Urinary bladder (tissue), 4 donors: ENCODE results near the gene C13orf46. TPM values are rescaled to one million over a fixed set of nuclear protein-coding genes. Genes with fewer than 3 reads are reported as not detected.

Experiments used
- DNase-seq: peaks from one replicate; pipeline ENCODE4 v3.0.0-alpha.2; 2015; ENCODE audit errors: extremely low spot score
- H3K27ac ChIP-seq: one replicate; pipeline ENCODE4 v1.5.1; 2013; ENCODE audit warnings: low read depth, mild to moderate bottlenecking, moderate library complexity
- H3K36me3 ChIP-seq: one replicate; pipeline ENCODE4 v1.6.1; 2013; ENCODE audit warnings: mild to moderate bottlenecking, moderate library complexity; ENCODE audit not compliant: insufficient read depth
- H3K4me1 ChIP-seq: one replicate; pipeline ENCODE4 v1.6.1; 2013; ENCODE audit warnings: mild to moderate bottlenecking, moderate library complexity; ENCODE audit not compliant: insufficient read depth
- H3K4me3 ChIP-seq: one replicate; pipeline ENCODE4 v1.5.1; 2013; ENCODE audit warnings: low read depth, low read length
- WGBS: extraction: QIAGEN DNeasy Blood & Tissue Kit; methylation state at CpG from one replicate; pipeline ENCODE4 v1.1.7; 2013; 5-methylcytosine and 5-hydroxymethylcytosine counted together
- polyA plus RNA-seq: library from polyadenylated mRNA; stranded (reverse); fragments of 200-250 nt; gene quantifications from one replicate; pipeline ENCODE4 v1.2.3, GENCODE V29; 2013
- total RNA-seq: library from RNA; depleted of rRNA; stranded (reverse); fragments of >200 nt; gene quantifications from one replicate; pipeline ENCODE4 v1.2.3, GENCODE V29; 2014
- donor health status: healthy with polysubstance abuse.
- donor health status: healthy.

Gene C13orf46
- total and polyA plus RNA-seq, 2 donors = 0.38 to 0.85 TPM

DNA sequence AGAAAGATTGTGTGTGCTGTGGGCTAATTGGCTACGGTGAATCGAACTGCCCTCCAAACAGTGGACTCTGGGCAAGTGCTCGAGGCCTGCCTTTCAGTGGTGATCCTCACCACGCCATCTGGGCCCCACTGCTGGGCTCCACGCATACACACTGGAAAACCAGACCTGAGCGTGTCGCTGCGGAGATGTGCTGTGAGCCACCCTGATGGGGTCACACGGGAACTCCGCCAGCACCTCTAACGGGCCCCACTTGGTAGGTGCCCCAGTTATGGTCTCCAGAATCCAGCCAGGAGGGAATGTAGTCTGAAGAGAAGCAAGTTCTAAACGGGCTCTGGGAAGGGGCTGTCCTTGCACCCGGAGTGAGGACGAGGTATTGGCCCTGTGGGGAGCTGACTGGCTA is 39.3 kb downstream of the C13orf46 start:
- 88% methylated on average over 14 of the region's 14 CpGs for WGBS
- no peak for DNase-seq
- Histone ChIP-seq H3K4me3 (no peak overlapping the region), H3K36me3 (no peaks in the 10 kb centered on the region), H3K4me1 (no peaks in the 10 kb centered on the region), H3K27ac (no peak overlapping the region)

GRCh38 chr13:113933901-113934300 is 40.0 kb downstream of the C13orf46 start:
- no peak for DNase-seq
- H3K36me3 ChIP-seq = no peaks in the 10 kb centered on the region
- WGBS = 97% methylated on average over 22 of the region's 22 CpGs
- H3K4me1 ChIP-seq = no peaks in the 10 kb centered on the region
- no peak overlapping the region for H3K27ac ChIP-seq
- H3K4me3 ChIP-seq = no peak overlapping the region

GRCh38 chr13:113931841-113932459 is 41.9 kb downstream of the C13orf46 start:
- H3K4me3 ChIP-seq = no peak overlapping the region
- no peak overlapping the region for H3K27ac ChIP-seq
- H3K36me3 ChIP-seq = no peaks in the 10 kb centered on the region
- DNase-seq = no peak
- WGBS = 80% methylated on average over 16 of the region's 16 CpGs
- no peaks in the 10 kb centered on the region for H3K4me1 ChIP-seq

DNA sequence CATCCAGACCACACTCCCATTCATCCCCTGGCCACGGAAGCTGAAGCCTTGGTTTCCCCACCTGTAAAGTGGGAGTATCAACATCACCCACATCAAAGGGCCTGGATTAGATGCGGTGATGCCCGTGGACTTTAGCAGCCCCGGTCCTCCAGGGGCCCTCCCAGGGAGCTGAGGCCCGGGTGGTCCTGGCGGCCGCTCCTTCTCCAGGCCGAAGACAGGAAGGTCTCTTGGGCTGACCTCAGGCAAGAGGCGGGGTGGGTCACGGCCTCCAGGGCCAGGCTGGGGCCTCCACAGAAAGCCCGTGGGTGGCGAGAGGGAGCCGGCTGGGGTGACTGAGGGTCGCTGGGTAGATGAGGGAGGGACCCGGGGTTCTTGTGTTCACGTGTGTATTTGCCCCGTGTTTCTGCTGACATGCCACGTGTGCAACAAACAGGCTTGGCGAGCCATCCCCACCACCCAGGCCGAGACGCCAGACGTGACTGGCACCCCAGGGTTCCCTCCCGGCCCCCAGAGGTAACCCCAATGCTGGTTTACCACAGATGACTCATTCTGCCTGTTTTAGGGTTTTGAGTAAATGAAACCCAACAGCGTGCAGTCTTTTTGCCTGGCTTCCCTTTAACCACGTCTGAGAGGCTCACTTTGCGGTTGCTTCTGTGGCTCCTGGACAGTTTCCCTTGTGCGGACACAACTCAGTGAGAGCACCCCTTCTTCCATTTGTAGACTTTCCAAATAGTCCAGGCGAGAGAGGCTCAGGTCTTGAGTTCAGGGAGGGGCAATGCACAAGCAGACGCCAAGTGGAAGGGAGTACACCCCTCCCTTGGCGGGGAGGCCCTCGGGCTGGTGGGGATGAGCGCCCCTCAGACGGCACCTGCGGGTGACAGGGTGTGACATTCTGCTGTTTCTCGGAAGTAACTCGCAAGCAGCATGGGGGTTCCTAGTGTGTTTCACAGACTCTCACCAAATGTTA is 42.9 kb downstream of the C13orf46 start:
- 89% methylated on average over 36 of the region's 36 CpGs for WGBS
- no peaks in the 10 kb centered on the region for H3K4me1 ChIP-seq
- H3K36me3 ChIP-seq = no peaks in the 10 kb centered on the region
- no peak overlapping the region for H3K27ac ChIP-seq
- no peak for DNase-seq
- H3K4me3 ChIP-seq = no peak overlapping the region

GRCh38 chr13:113929628-113930615 is 44.0 kb downstream of the C13orf46 start:
- H3K36me3 ChIP-seq = no peaks in the 10 kb centered on the region
- no peak overlapping the region for H3K4me3 ChIP-seq
- H3K4me1 ChIP-seq = no peaks in the 10 kb centered on the region
- 79% methylated on average over 38 of the region's 38 CpGs for WGBS
- DNase-seq = no peak
- H3K27ac ChIP-seq = no peak overlapping the region

DNA sequence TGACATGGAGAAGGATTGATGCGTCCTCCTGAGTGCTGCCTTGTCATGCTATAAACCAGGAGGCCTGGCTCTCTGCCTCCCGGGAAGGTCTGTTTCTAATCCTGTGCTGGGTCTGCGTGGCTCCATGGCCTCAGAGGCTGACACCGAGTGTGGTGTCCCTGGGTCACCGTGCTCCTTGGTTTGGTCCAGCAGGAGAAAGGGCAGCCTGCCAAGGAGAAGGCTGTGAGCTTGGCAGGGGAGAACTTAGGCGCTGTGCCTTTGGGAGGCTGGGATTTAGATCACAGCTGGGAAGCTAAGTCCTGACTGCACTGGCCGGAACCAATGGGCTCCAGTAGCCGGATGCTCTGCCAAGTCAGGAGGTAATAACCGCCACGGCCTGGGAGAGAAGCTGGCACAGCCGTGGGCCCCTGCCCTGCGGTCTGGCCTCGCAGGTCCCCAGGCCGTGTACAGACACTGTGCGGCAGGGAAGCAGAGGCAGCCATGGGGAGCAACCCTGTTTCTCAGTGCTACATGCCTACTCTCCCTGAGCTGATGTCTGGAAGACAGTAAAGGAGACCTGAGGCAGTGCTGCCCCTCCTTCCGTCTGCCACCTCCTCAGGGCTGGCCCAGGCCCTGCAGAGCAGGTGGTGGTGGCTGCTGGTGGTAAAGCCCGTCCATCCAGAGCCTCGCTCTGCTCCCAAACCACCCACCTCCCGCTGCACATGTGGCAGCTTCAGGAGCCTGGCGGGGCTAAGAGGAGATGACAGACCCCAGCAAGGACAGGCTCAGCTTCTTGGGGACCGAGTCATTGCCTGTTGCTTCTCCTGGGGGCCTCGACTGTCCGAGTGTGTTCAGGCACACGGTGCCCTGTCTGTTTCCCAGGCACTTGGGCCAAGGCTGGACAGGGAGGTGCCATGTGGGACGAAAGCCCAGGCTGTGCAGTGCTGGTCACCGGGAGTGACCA is 44.9 kb downstream of the C13orf46 start:
- WGBS = 46% methylated on average over 26 of the region's 26 CpGs
- Histone ChIP-seq H3K4me1 (no peaks in the 10 kb centered on the region), H3K27ac (no peak overlapping the region), H3K4me3 (no peak overlapping the region), H3K36me3 (no peaks in the 10 kb centered on the region)
- no peak for DNase-seq

DNA sequence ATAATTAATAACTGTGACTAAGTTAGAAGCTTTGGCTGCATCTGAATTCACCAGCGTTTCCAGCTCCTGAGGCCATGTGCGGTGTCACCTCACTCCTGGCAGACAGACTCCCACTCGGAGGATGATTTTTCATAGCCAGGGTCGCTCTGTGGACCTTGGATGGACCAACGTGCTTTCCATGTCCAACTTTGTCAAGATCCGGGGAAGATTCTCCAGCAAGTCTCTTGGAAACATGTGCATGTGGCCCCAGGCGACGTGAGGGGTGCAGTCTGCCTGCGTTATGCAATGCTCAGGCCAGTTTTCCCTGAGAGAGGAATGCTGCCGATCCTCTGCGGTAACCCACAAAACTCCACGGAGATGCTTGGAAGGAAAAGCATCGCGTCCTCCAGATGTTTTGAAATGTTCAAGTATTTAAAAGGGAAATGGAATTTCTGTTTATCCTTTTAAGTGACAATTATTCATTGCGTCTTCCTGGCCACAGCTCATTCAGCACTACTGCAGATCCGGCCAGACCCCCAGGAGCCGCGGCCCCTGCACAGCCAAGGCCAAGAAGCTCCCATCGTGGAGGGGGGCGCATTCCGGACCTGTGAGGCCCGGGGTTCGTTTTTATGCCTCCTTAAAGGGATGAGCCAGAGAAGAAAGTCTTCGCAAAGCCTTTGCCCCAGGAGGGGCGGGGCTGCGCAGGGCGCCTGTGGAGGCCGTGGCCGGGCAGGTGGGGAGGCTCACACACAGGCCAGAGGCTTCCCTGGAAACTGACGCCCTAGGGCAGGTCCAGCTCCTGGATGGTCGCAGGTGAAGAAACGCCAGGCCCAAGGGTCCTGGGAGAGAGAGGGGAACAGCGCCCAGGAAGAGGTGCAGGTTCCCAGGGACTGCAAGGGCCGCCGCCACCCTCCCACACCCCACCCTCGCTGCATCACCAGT is 46.0 kb downstream of the C13orf46 start:
- Histone ChIP-seq H3K4me3 (no peak overlapping the region), H3K27ac (peak overlapping the region; percentile 35)
- 46% methylated on average over 36 of the region's 36 CpGs for WGBS

GRCh38 chr13:113926951-113927660 is 46.8 kb downstream of the C13orf46 start:
- DNase-seq = no peak
- Histone ChIP-seq H3K4me3 (no peak overlapping the region), H3K36me3 (no peaks in the 10 kb centered on the region), H3K27ac (peak overlapping the region; percentile 33), H3K4me1 (no peaks in the 10 kb centered on the region)
- 78% methylated on average over 12 of the region's 12 CpGs for WGBS

More for the DNA sequence above, 46.0 kb downstream of the C13orf46 start:
- H3K4me1 ChIP-seq = no peaks in the 10 kb centered on the region
- DNase-seq = no peak
- H3K36me3 ChIP-seq = no peaks in the 10 kb centered on the region

- DNase-seq = no peak
- H3K4me1 ChIP-seq = no peaks in the 10 kb centered on the region
- H3K4me3 ChIP-seq = no peak overlapping the region
- WGBS = 82% methylated on average over 16 of the region's 16 CpGs
- no peak overlapping the region for H3K27ac ChIP-seq
- H3K36me3 ChIP-seq = no peaks in the 10 kb centered on the region
Measured at GRCh38 chr13:113926301-113926761, 47.5 kb downstream of the C13orf46 start.

DNA sequence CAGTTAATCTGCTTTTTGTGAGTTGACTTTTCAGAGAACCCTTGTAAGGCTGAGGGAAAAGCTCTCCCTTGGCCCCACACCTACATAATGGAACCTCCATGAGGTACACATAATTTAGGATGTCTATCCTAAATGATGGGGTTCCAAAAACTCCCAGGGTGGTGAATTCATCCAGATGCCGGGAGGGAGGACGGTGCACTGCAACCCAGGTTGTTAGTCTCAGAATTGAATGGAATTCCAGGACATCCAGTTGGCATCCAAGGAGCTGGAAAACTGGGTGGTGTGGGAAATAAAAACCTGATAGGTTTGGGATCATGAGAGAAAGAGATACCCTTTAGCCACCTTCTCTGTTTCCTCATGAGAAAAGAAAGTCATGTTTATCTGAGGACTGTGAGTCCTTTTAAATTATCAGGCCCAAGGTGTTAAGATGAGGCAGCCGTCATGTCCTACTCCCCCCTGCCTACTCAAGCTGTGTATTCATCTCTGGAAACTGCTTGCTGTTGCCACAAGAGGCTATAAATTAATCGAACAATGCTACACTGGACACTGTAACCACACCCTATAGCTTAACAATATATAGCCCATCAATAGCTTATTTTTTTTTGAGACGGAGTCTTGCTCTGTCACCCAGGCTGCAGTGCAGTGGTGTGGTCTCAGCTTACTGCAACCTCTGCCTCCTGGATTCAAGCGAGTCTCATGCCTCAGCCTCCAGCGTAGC is 49.5 kb downstream of the C13orf46 start:
- H3K36me3 ChIP-seq = no peaks in the 10 kb centered on the region
- no peak for DNase-seq
- H3K27ac ChIP-seq = no peak overlapping the region
- H3K4me1 ChIP-seq = no peaks in the 10 kb centered on the region
- no peak overlapping the region for H3K4me3 ChIP-seq
- 95% methylated on average over 7 of the region's 7 CpGs for WGBS
